Erythroblast (primary cell): ENCODE measurements around the gene COA3.

Source experiments
- GATA1 ChIP-seq: IDR thresholded peaks from 2 replicates; pipeline ENCODE4 v1.6.1; 2011; ENCODE audit warnings: low read depth, mild to moderate bottlenecking, control low read depth, low read length, moderate library complexity
- POLR2A ChIP-seq: IDR thresholded peaks from 2 replicates; pipeline ENCODE4 v1.6.1; 2011; ENCODE audit warnings: mild to moderate bottlenecking, low read length

GRCh38 chr17:42787266-42787665 lies 11.2 kb downstream of the COA3 start:
- TF ChIP-seq POLR2A (no peak), GATA1 (no peak)
